Epithelial cell of esophagus (primary cell): Measurements from ENCODE around the gene RHOH.
"Not testable (repeated sequence)": the region's sequence is repeated elsewhere in the genome, so short reads cannot be mapped to it uniquely, and the experiment has no call there.

ENCODE experiments used
- DNase-seq: peaks from one replicate; pipeline ENCODE4 v3.0.0; 2010; ENCODE audit warnings: low read depth
- H3K4me3 ChIP-seq: 2 replicates; pipeline ENCODE4 v1.5.1; 2011; ENCODE audit warnings: mild to moderate bottlenecking, low read length, control low read depth
- CTCF ChIP-seq: IDR thresholded peaks from 2 replicates; pipeline ENCODE4 v1.5.1; 2011; ENCODE audit warnings: low read depth, mild to moderate bottlenecking, low read length, control low read depth, inconsistent platforms; ENCODE audit not compliant: insufficient read depth; ENCODE audit errors: missing control alignments

The RHOH gene

GRCh38 chr4:40292313-40292759 is 95.5 kb downstream of the RHOH start:
- peak; percentile 57 for DNase-seq
- TF ChIP-seq CTCF: no peak
- no peak overlapping the region for H3K4me3 ChIP-seq

GRCh38 chr4:40294339-40294738 is 97.5 kb downstream of the RHOH start:
- DNase-seq: no peak
- no peak for TF ChIP-seq CTCF
- H3K4me3 ChIP-seq: no peak overlapping the region

GRCh38 chr4:40295030-40295429 is 98.2 kb downstream of the RHOH start:
- not testable (repeated sequence) for H3K4me3 ChIP-seq, DNase-seq

GRCh38 chr4:40295572-40295971 is 98.7 kb downstream of the RHOH start:
- H3K4me3 ChIP-seq: no peak overlapping the region
- TF ChIP-seq CTCF: no peak
- no peak for DNase-seq
